Mesangial cell (primary cell): Measurements from ENCODE around the gene PSMB2. TPM values are rescaled to one million over a fixed set of nuclear protein-coding genes. Genes with fewer than 3 reads are reported as not detected.

ENCODE experiments used
- total RNA-seq: library from RNA; depleted of rRNA; stranded (reverse); fragments of >200 nt; gene quantifications from 2 replicates; pipeline ENCODE4 v1.2.3, GENCODE V29; 2015

PSMB2 gene
- total RNA-seq = 46.0 and 91.3 TPM in 2 replicates

DNA sequence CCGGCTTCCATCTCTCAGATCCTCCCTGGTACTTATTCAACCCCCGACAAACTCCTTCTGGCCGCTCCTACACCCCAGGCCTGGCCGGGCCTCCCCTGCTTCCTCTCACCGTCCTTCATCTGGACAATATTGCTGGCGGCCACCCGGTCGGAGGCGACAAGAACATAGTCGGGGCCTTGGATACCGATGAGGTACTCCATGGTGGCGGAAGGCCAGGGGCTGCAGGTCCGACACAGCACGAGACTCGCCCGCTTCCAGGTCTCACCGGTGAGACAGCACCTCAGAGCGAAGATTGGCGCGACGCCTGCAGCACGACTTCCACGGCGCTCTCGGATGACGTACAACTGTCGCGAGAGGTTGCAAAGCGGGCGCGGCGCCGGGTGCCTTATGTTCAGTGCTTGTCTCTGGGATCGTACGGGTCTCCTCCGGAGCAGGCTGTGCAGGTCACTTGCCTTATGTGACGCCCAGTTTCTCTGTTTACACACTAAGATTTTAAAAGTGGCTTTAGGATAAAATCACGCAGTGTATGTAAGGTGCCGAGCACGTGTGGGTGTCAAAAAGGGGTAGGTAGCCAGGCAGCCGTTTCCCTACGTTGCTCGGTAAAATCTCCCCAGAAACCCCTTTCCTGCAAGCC, at the start of gene PSMB2:
Gene PSMB2, minus strand, starts transcription at position 294 of the 634 bp plus-strand sequence. Its CDS starts 94 bp downstream, at position 200.

DNA sequence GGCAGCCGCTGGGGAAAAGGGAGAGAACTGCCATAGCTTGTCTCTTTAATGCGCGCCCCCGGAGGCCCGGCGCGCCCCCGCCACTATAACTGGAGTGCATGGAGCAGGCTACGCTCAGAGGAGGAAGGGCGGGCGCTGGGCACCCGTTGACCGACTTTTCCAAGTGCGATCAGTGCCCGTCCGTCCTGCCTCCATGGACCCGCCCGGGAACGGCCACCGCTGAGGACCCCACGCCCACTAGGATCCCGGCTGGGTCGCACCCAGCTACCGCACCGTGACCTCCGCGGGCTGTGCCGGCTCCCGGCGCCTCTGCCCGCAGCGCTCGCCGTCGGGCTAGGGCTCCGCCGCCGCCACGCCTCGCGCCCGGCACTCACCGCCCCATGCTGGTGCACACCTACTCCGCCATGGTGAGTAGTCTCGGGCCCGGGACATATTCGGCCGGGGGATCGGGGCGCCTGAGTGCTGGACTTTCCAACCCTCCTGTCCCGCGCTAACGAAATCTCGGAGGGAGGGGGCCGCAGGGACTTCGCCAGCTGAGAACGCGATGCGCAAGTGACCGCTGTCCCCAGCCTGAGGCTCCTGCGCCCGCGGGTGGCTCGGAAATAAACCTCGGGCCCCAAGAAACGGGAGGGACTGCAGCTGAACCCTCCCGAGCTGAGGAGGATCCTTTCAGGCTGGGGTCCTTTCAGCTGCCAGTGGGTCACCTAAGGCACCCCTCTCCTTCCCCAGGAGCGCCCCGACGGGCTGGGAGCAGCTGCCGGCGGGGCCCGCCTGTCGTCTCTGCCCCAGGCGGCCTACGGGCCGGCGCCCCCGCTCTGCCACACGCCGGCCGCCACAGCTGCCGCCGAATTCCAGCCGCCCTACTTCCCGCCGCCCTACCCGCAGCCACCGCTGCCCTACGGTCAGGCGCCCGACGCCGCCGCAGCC, 67.9 kb downstream of the PSMB2 start, which contains the start of gene TFAP2E:
Gene TFAP2E, plus strand, starts transcription at position 117 of the 927 bp plus-strand sequence. Its CDS starts 264 bp downstream, at position 381.

DNA sequence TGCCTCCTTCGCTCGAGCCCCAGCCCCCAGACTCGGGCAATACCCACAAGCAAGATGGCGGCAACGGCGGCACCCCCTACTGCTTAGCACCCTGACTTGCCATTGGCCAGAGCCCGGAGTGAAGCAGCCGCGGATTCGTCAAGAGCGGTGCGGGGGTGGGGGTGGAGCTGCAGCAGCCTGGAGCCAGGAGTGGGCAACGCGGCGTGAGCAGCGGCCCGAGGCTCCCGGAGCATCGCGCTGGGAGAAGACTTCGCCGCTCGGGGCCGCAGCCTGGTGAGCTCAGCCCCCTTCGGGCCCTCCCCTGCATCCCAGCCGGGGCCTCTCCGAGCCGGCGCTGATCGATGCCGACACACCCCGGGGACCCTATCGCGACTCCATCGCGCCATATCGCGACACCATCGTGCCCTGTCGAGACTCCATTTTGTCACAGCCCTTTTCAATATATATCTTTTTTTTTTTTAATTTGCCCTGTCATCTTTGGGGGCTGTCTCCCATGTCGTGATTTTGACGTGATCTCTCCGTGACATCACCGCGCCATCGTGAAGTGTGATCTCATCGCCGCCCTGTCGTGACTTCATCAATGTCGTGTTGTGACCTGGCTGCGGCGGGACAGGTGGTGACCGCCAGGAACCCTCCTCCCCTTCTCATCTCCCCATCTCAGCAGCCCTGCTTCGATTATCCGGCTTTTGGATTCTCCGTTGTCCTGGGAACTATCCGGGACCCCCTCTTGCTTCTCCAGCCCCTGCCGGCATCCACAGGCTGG, 83.5 kb downstream of the PSMB2 start, which contains the start of gene NCDN:
Gene NCDN, plus strand, starts transcription at position 189 of the 763 bp plus-strand sequence. Its CDS starts 392 bp downstream, at position 581.

DNA sequence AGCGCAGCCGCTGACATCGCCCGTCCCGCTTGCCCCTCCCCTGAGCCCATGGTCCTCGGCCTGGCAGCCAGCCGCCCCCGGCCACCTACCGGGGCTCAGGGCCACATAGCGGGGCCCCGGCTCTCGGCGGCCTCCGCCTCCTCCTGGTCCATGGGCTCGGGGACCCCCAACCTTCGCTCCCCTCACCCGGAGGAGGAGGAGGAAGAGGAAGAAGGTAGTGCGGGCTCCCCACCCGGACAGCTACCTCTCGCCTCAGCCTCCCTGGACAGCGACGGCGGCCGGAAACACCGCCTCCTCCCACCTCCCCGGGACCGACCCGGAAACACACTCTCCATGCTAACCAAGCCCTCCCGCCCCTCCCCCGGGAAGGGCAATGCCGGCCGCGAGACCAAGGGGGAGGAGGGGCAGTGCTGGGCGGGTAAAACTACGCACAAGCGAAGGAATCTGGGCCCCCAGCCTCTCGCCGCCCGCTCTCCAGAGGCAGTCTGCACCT, 84.2 kb downstream of the PSMB2 start, which contains the start of gene KIAA0319L:
Gene KIAA0319L, minus strand, starts transcription at position 286 of the 493 bp plus-strand sequence. CDS start 2,912 bp downstream, outside the sequence.

Other genes starting within 250 kb of the PSMB2 start
- 33.7 and 64.9 TPM in 2 replicates for gene KIAA0319L, start 84.1 kb downstream of the PSMB2 start, total RNA-seq
- gene NCDN, start 83.7 kb downstream of the PSMB2 start, total RNA-seq = 24.3 and 37.5 TPM in 2 replicates
- 0.33 and 1.3 TPM in 2 replicates for gene TFAP2E, start 68.2 kb downstream of the PSMB2 start, total RNA-seq
- gene C1orf216, start 77.4 kb upstream of the PSMB2 start, total RNA-seq = 9.6 and 10.4 TPM in 2 replicates
- gene CLSPN, start 128.5 kb upstream of the PSMB2 start, total RNA-seq = 1.3 and 19.6 TPM in 2 replicates
- gene AGO4, start 166.5 kb upstream of the PSMB2 start, total RNA-seq = 2.9 and 9.0 TPM in 2 replicates
- gene AGO1, start 241.7 kb upstream of the PSMB2 start, total RNA-seq = 17.1 and 17.2 TPM in 2 replicates